ENCODE measurements around the gene GIPC1.

GRCh38 chr19:14449321-14449720, 46.6 kb downstream of the GIPC1 start:
- TF ChIP-seq EP300 (IDR thresholded peaks at IDR 0.05): no peak
- TF ChIP-seq POLR2A (IDR thresholded peaks at IDR 0.05): no peak
- TF ChIP-seq CTCF (IDR thresholded peaks at IDR 0.05): no peak
- no peak for TF ChIP-seq POLR2AphosphoS5 (IDR thresholded peaks at IDR 0.05)

All from stomach (tissue), 4 donors.